Esophagus squamous epithelium (tissue), 5 donors: ENCODE results near the gene RAD51AP1. TPM values are rescaled to one million over a fixed set of nuclear protein-coding genes. Genes with fewer than 3 reads are reported as not detected.

ENCODE experiments used
- DNase-seq: peaks from one replicate; lab custom pipeline; 2025; lab: John Stamatoyannopoulos, UW
- H3K27ac ChIP-seq, 4 donors: fragments of 200-600 bp; sonication (generic); one replicate each; pipeline ENCODE4 v1.5.1; 2016 to 2019; ENCODE audit warnings: mild to moderate bottlenecking in 1 of 4
- H3K27me3 ChIP-seq, 4 donors: fragments of 200-600 bp; sonication (generic); 1 replicate in 3 of 4; 2 replicates in 1 of 4; pipeline versions ENCODE4 v1.5.1 to v1.6.0; 2017 to 2021; ENCODE audit warnings: antibody characterized with exemption in 1 of 4
- H3K36me3 ChIP-seq, 3 donors: fragments of 200-600 bp; sonication (generic); one replicate each; pipeline ENCODE4 v1.5.1; 2016 to 2019
- H3K4me1 ChIP-seq, 3 donors: fragments of 200-600 bp; sonication (generic); one replicate each; pipeline ENCODE4 v1.5.1; 2017 to 2019
- H3K4me3 ChIP-seq, 4 donors: fragments of 200-600 bp; sonication (generic); 1 replicate in 3 of 4; 2 replicates in 1 of 4; pipeline ENCODE4 v1.5.1; 2016 to 2019; ENCODE audit warnings: mild to moderate bottlenecking in 2 of 4, moderate library complexity in 1 of 4
- H3K9me3 ChIP-seq, 3 donors: fragments of 200-600 bp; sonication (generic); one replicate each; pipeline ENCODE4 v1.5.1; 2016 to 2019
- CTCF ChIP-seq, 6 experiments: fragments of 450-650 bp in 4 of 6; fragments of 200-600 bp in 2 of 6; sonication (generic) in 2 of 6; IDR thresholded peaks; one replicate each; pipeline ENCODE4 v1.5.1; 2016 to 2019; ENCODE audit warnings: antibody characterized with exemption in 6 of 6, mild to moderate bottlenecking in 4 of 6, moderate library complexity in 4 of 6
- POLR2A ChIP-seq, 4 donors: fragments of 450-650 bp; IDR thresholded peaks; one replicate each; pipeline ENCODE4 v1.6.1; 2017; ENCODE audit warnings: antibody characterized with exemption in 4 of 4, mild to moderate bottlenecking in 4 of 4, moderate library complexity in 3 of 4
- WGBS, 2 donors: methylation state at CpG; one replicate each; pipeline ENCODE4 v1.1.5; 2018; 5-methylcytosine and 5-hydroxymethylcytosine counted together
- intact Hi-C: fragments of 100-400 bp; cut with DNase I; formaldehyde crosslinking; loops from one replicate; pipeline ENCODE4 v1.15.0; 2022
- total RNA-seq, 4 donors: library from RNA; depleted of rRNA; stranded (reverse); fragments of >200 nt; gene quantifications; one replicate each; pipeline ENCODE4 v1.1.0, GENCODE V29; 2016
- donor health status: DM: yes; HTN: yes; CAD: no.

The RAD51AP1 gene
- total RNA-seq, 4 donors from 2014 or later, result 4.4 to 16.5 (median 10.3) TPM

- DNase-seq, result no peak
- H3K27ac ChIP-seq, result no peak overlapping the region
- H3K9me3 ChIP-seq, result no peaks in the 10 kb centered on the region
- intact Hi-C loops, result no loop called here
- H3K36me3 ChIP-seq, result no peaks in the 10 kb centered on the region
- peaks cover 6 to 11% (median 8%) of the 10 kb centered on the region in 3 donors for H3K4me1 ChIP-seq
- WGBS, 2 donors, result 86 to 93% methylated on average over 5 of the region's 5 CpGs
- H3K4me3 ChIP-seq, result no peak overlapping the region
- H3K27me3 ChIP-seq, result peaks cover 0 to 8% (median 0%) of the 10 kb centered on the region in 4 donors
- TF ChIP-seq POLR2A (IDR thresholded peaks at IDR 0.05) (no peak), CTCF (IDR thresholded peaks at IDR 0.05) (no peak)
Measured at GRCh38 chr12:4557586-4557985, 18.9 kb downstream of the RAD51AP1 start.

GRCh38 chr12:4558171-4558570 lies 19.5 kb downstream of the RAD51AP1 start:
- WGBS, 2 donors, result 91 to 93% methylated on average over 2 of the region's 2 CpGs
- H3K27ac ChIP-seq, result no peak overlapping the region
- intact Hi-C loops, result no loop called here
- peaks cover 6 to 15% (median 8%) of the 10 kb centered on the region in 3 donors for H3K4me1 ChIP-seq
- H3K36me3 ChIP-seq, result no peaks in the 10 kb centered on the region
- H3K27me3 ChIP-seq, result peaks cover 0 to 14% (median 0%) of the 10 kb centered on the region in 4 donors
- H3K9me3 ChIP-seq, result no peaks in the 10 kb centered on the region
- no peak overlapping the region for H3K4me3 ChIP-seq
- no peak for TF ChIP-seq POLR2A (IDR thresholded peaks at IDR 0.05)
- TF ChIP-seq CTCF (IDR thresholded peaks at IDR 0.05), result no peak
- DNase-seq, result no peak

GRCh38 chr12:4562034-4562657 lies 23.5 kb downstream of the RAD51AP1 start, which contains the start of gene DYRK4:
DYRK4 (plus strand) TSS chr12:4562208; CDS start chr12:4562246, 38 bp downstream.
- H3K36me3 ChIP-seq, result no peaks in the 10 kb centered on the region
- H3K4me1 ChIP-seq, result peaks cover 6 to 15% (median 8%) of the 10 kb centered on the region in 3 donors
- TF ChIP-seq CTCF (IDR thresholded peaks at IDR 0.05) (no peak), POLR2A (IDR thresholded peaks at IDR 0.05) (no peak)
- peak within 1 kb of the TSS in 3 of 4 donors; percentile 23 to 55 (median 36) for H3K4me3 ChIP-seq
- no peak for DNase-seq
- 14 to 35% methylated on average over 14 to 21 of the region's 44 CpGs for WGBS, 2 donors
- no peak within 1 kb of the TSS for H3K27ac ChIP-seq
- H3K27me3 ChIP-seq, result peaks cover 0 to 16% (median 0%) of the 10 kb centered on the region in 4 donors
- H3K9me3 ChIP-seq, result no peaks in the 10 kb centered on the region
- intact Hi-C loops, result no loop called here

GRCh38 chr12:4563336-4563735 lies 24.6 kb downstream of the RAD51AP1 start:
- TF ChIP-seq POLR2A (IDR thresholded peaks at IDR 0.05) (no peak), CTCF (IDR thresholded peaks at IDR 0.05) (no peak)
- DNase-seq, result no peak
- Histone ChIP-seq H3K9me3 (no peaks in the 10 kb centered on the region), H3K36me3 (no peaks in the 10 kb centered on the region), H3K27ac (no peak overlapping the region), H3K4me3 (no peak overlapping the region), H3K27me3 (peaks cover 0 to 16% (median 0%) of the 10 kb centered on the region in 4 donors), H3K4me1 (peaks cover 6 to 15% (median 8%) of the 10 kb centered on the region in 3 donors)
- intact Hi-C loops, result no loop called here
- WGBS, 2 donors, result 71 to 76% methylated on average over 3 of the region's 3 CpGs

GRCh38 chr12:4564818-4565217 lies 26.1 kb downstream of the RAD51AP1 start:
- no peak overlapping the region for H3K27ac ChIP-seq
- H3K27me3 ChIP-seq, result peaks cover 0 to 16% (median 0%) of the 10 kb centered on the region in 4 donors
- intact Hi-C loops, result no loop called here
- H3K36me3 ChIP-seq, result no peaks in the 10 kb centered on the region
- H3K4me3 ChIP-seq, result peak overlapping the region in 1 of 4 donors; percentile 5
- H3K9me3 ChIP-seq, result no peaks in the 10 kb centered on the region
- no peak for DNase-seq
- H3K4me1 ChIP-seq, result peaks cover 6 to 15% (median 8%) of the 10 kb centered on the region in 3 donors
- no peak for TF ChIP-seq CTCF (IDR thresholded peaks at IDR 0.05)
- no peak for TF ChIP-seq POLR2A (IDR thresholded peaks at IDR 0.05)
- WGBS, 2 donors, result 56 to 65% methylated on average over 5 of the region's 5 CpGs
